ENCODE measurements around the gene TRIM17. TPM values are rescaled to one million over a fixed set of nuclear protein-coding genes. Genes with fewer than 3 reads are reported as not detected.
A peak's percentile ranks its signal among the peaks of the same experiment; 100 is the strongest.

The TRIM17 gene
- total RNA-seq, 1 donor from 2014 or later: 1.5 TPM

DNA sequence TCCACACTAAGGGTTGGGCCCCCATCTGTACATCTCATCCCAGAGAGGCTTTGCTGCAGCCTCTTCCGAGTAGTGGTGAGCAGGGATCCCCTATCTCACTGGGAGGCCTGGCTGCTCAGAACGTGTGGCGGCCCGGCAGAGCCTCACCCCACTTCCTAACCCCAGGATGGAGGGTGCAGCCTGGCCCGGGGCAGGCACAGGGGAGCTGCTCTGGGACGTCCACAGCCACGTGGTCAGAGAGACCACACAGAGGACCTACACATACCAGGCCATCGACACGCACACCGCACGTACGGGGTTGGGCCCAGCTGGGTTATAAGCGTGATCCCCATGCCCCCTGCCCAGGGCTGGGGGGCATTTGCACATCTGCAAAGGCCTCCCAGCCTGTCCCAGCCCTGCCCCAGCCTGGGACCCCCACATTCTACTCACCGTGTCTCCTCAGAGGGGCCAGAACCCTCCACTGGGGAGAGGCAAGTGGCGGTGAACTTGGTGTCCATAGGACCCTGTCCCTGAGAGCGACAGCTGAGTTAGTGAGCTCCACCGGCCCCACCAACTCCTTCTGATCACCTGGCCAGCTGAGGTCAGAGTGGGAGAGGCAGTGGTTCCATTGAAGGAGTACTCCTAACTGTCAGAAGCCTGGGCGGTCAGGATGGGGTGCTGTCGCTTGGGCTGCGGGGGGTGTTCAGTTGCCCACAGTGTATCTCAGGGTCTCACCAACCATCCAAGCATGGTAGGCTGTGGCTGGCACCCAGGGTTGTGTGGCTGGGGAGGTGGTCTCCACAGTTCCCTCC lies 51.2 kb downstream of the TRIM17 start:
- H3K36me3 ChIP-seq (ENCODE audit: insufficient read depth, low read length): no peaks in the 10 kb centered on the region
- no peak overlapping the region for H3K4me2 ChIP-seq (ENCODE audit: low read length)
- DNase-seq (ENCODE audit: low read depth) (no peak), FAIRE-seq (no peak)
- no peaks in the 10 kb centered on the region for H3K36me3 Mint-ChIP-seq (ENCODE audit: low read depth, unreplicated experiment)
- no peak overlapping the region for H3K9ac ChIP-seq (ENCODE audit: low read length)
- no peaks in the 10 kb centered on the region for H4K20me1 ChIP-seq (ENCODE audit: insufficient read depth, low read length)
- H3K27me3 ChIP-seq (ENCODE audit: insufficient read depth, low read length): no peaks in the 10 kb centered on the region
- no peaks in the 10 kb centered on the region for H3K9me3 Mint-ChIP-seq (ENCODE audit: unreplicated experiment)
- no peak overlapping the region for H2AFZ ChIP-seq (ENCODE audit: low read depth, low read length)
- TF ChIP-seq, protein P1, sequence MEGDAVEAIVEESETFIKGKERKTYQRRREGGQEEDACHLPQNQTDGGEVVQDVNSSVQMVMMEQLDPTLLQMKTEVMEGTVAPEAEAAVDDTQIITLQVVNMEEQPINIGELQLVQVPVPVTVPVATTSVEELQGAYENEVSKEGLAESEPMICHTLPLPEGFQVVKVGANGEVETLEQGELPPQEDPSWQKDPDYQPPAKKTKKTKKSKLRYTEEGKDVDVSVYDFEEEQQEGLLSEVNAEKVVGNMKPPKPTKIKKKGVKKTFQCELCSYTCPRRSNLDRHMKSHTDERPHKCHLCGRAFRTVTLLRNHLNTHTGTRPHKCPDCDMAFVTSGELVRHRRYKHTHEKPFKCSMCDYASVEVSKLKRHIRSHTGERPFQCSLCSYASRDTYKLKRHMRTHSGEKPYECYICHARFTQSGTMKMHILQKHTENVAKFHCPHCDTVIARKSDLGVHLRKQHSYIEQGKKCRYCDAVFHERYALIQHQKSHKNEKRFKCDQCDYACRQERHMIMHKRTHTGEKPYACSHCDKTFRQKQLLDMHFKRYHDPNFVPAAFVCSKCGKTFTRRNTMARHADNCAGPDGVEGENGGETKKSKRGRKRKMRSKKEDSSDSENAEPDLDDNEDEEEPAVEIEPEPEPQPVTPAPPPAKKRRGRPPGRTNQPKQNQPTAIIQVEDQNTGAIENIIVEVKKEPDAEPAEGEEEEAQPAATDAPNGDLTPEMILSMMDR (IDR thresholded peaks at IDR 0.05; ENCODE audit: insufficient read depth, low read depth, low read length): no peak
- no peak for TF ChIP-seq EZH2 (IDR thresholded peaks at IDR 0.05; ENCODE audit: insufficient read depth, low read length)
- no peaks in the 10 kb centered on the region for H3K4me1 Mint-ChIP-seq (ENCODE audit: low read depth, unreplicated experiment)
- no peak overlapping the region for H3K27ac ChIP-seq (ENCODE audit: low read depth, low read length)
- no peak overlapping the region for H3K4me3 ChIP-seq (ENCODE audit: insufficient read depth, low read depth, low read length)
- H3K9me3 ChIP-seq (ENCODE audit: insufficient read depth, low read depth, low read length): no peaks in the 10 kb centered on the region
- no peaks in the 10 kb centered on the region for H3K79me2 ChIP-seq (ENCODE audit: insufficient read depth, low read length)
- peak overlapping the region; percentile 7 for H3K27ac Mint-ChIP-seq (ENCODE audit: unreplicated experiment)
- no peak overlapping the region for H3K4me3 Mint-ChIP-seq (ENCODE audit: unreplicated experiment)
- no peaks in the 10 kb centered on the region for H3K4me1 ChIP-seq (ENCODE audit: insufficient read depth, low read length)
- peaks cover 29% of the 10 kb centered on the region for H3K27me3 Mint-ChIP-seq (ENCODE audit: low read depth, unreplicated experiment)

DNA sequence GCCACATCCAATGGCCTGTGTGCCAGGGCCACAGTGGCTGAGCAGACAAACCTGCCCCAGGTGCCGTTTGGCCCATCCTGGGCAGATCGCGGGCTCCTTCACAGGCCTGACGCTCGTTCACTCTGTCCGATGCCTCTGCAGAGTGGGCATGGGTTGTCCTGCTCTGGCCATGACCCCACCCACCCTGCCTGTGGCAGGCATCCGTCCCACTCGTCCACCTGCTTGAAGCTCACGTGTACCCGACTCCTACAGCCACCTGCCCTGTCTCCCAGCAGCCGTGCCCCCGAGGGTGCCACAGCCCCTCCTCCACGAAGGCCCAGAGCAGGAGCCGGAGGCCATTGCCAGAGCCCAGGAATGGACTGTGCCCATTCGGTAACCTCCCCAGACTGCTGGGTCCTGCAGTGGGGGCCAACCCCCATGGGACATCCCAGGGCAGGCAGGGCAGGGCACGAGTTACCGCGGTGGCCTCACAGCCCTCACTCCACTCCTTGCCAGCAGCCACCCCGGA lies 51.9 kb downstream of the TRIM17 start:
- FAIRE-seq (no peak), DNase-seq (ENCODE audit: low read depth) (no peak)
- Mint-ChIP-seq H3K4me1 (ENCODE audit: low read depth, unreplicated experiment) (no peaks in the 10 kb centered on the region), H3K27ac (ENCODE audit: unreplicated experiment) (no peak overlapping the region), H3K36me3 (ENCODE audit: low read depth, unreplicated experiment) (peaks cover 2% of the 10 kb centered on the region), H3K27me3 (ENCODE audit: low read depth, unreplicated experiment) (peaks cover 30% of the 10 kb centered on the region), H3K9me3 (ENCODE audit: unreplicated experiment) (no peaks in the 10 kb centered on the region), H3K4me3 (ENCODE audit: unreplicated experiment) (no peak overlapping the region)
- no peak overlapping the region for H3K4me3 ChIP-seq (ENCODE audit: insufficient read depth, low read depth, low read length)
- H3K4me1 ChIP-seq (ENCODE audit: insufficient read depth, low read length): no peaks in the 10 kb centered on the region
- H3K36me3 ChIP-seq (ENCODE audit: insufficient read depth, low read length): no peaks in the 10 kb centered on the region
- no peaks in the 10 kb centered on the region for H4K20me1 ChIP-seq (ENCODE audit: insufficient read depth, low read length)
- H3K4me2 ChIP-seq (ENCODE audit: low read length): no peak overlapping the region
- TF ChIP-seq, protein P1 (IDR thresholded peaks at IDR 0.05; ENCODE audit: insufficient read depth, low read depth, low read length): no peak
- TF ChIP-seq EZH2 (IDR thresholded peaks at IDR 0.05; ENCODE audit: insufficient read depth, low read length): no peak
- H2AFZ ChIP-seq (ENCODE audit: low read depth, low read length): no peak overlapping the region
- H3K79me2 ChIP-seq (ENCODE audit: insufficient read depth, low read length): no peaks in the 10 kb centered on the region
- H3K9me3 ChIP-seq (ENCODE audit: insufficient read depth, low read depth, low read length): no peaks in the 10 kb centered on the region
- no peak overlapping the region for H3K27ac ChIP-seq (ENCODE audit: low read depth, low read length)
- H3K27me3 ChIP-seq (ENCODE audit: insufficient read depth, low read length): no peaks in the 10 kb centered on the region
- no peak overlapping the region for H3K9ac ChIP-seq (ENCODE audit: low read length)

Measured in astrocyte (in vitro differentiated cells and primary cell).